Endothelial cell of umbilical vein (primary cell): Measurements from ENCODE around the gene TFF1. TPM values are rescaled to one million over a fixed set of nuclear protein-coding genes. Genes with fewer than 3 reads are reported as not detected.

Experiments used
- BruUV-seq: library from RNA; stranded (reverse); fragments of 400-500 nt; replicated peaks from 2 replicates; lab custom pipeline; 2021; lab: Mats Ljungman, UMichigan
- CTCF ChIA-PET: fragments of 300-600, 350-600 bp; sonication (Branson Sonifier 250); formaldehyde crosslinking; loops from one replicate; lab custom pipeline; 2021; ENCODE audit warnings: antibody characterized with exemption, inconsistent platforms; lab: Charles Lee
- POLR2A ChIA-PET: fragments of 300-600, 350-600 bp; sonication (Branson Sonifier 250); formaldehyde crosslinking; loops from one replicate; lab custom pipeline; 2021; ENCODE audit warnings: antibody characterized with exemption, inconsistent platforms; lab: Charles Lee
- DNase-seq: peaks from one replicate; pipeline ENCODE4 v3.0.0-alpha.2; 2011; ENCODE audit warnings: low read depth, low spot score
- FAIRE-seq: peaks from 2 replicates; lab custom pipeline; 2011; peaks lifted over from hg19 to GRCh38; lab: Jason Lieb, UNC
- H2AFZ ChIP-seq: 2 replicates; pipeline ENCODE4 v1.6.0; 2012; ENCODE audit warnings: low read depth, low read length, control low read depth, inconsistent platforms
- H3K27ac ChIP-seq: 2 replicates; pipeline ENCODE4 v1.5.1; 2011; ENCODE audit warnings: low read depth, mild to moderate bottlenecking, control low read depth, low read length, moderate library complexity; ENCODE audit not compliant: insufficient read depth
- H3K27me3 ChIP-seq, 2 experiments: 2 replicates each; pipeline versions ENCODE4 v1.6.0 to v1.6.1; 2011; ENCODE audit warnings: low read length in 2 of 2, mixed read lengths in 1 of 2; ENCODE audit not compliant: control insufficient read depth in 2 of 2, insufficient read depth in 2 of 2
- H3K36me3 ChIP-seq, 2 experiments: 2 replicates in 1 of 2; 3 replicates in 1 of 2; pipeline ENCODE4 v1.5.1; 2011; ENCODE audit warnings: low read length in 2 of 2, mild to moderate bottlenecking in 1 of 2, moderate library complexity in 1 of 2; ENCODE audit not compliant: control insufficient read depth in 2 of 2, insufficient read depth in 2 of 2; ENCODE audit errors: extremely low read depth in 1 of 2
- H3K4me1 ChIP-seq: 3 replicates; pipeline ENCODE4 v1.5.1; 2011; ENCODE audit warnings: mild to moderate bottlenecking, low read length; ENCODE audit not compliant: control insufficient read depth, insufficient read depth; ENCODE audit errors: extremely low read depth
- H3K4me2 ChIP-seq: 2 replicates; pipeline ENCODE4 v1.6.1; 2011; ENCODE audit warnings: low read length, control low read depth, mixed read lengths; ENCODE audit not compliant: insufficient read depth
- H3K4me3 ChIP-seq, 3 experiments: fragments of 200-600 bp in 1 of 3; sonication (generic), shearing (Covaris generic) in 1 of 3; replicated peaks in 1 of 3; 2 replicates each; pipeline ENCODE4 v1.5.1; 2011 to 2016; ENCODE audit warnings: control low read depth in 3 of 3, low read length in 3 of 3, mild to moderate bottlenecking in 2 of 3, inconsistent platforms in 1 of 3, low read depth in 1 of 3, moderate library complexity in 1 of 3; ENCODE audit not compliant: insufficient read depth in 1 of 3
- H3K79me2 ChIP-seq: 2 replicates; pipeline ENCODE4 v1.6.0; 2012; ENCODE audit warnings: low read length, inconsistent platforms; ENCODE audit not compliant: control insufficient read depth, insufficient read depth
- H3K9ac ChIP-seq: replicated peaks from 2 replicates; pipeline ENCODE3; 2011; ENCODE audit warnings: low read length, control low read depth; ENCODE audit not compliant: insufficient read depth; ENCODE audit errors: extremely low read depth
- H3K9me1 ChIP-seq: replicated peaks from 3 replicates; pipeline ENCODE4 v1.6.0; 2011; ENCODE audit warnings: mild to moderate bottlenecking, low read length; ENCODE audit not compliant: control insufficient read depth, insufficient read depth; ENCODE audit errors: extremely low read depth
- H3K9me3 ChIP-seq: replicated peaks from 2 replicates; pipeline ENCODE4 v1.5.1; 2012; ENCODE audit warnings: low read length, inconsistent platforms; ENCODE audit not compliant: control insufficient read depth, insufficient read depth
- H4K20me1 ChIP-seq: replicated peaks from 2 replicates; pipeline ENCODE3; 2011; ENCODE audit warnings: mild to moderate bottlenecking, low read length; ENCODE audit not compliant: control insufficient read depth, insufficient read depth; ENCODE audit errors: extremely low read depth
- EZH2 ChIP-seq: IDR thresholded peaks from 2 replicates; pipeline ENCODE4 v1.6.1; 2012; ENCODE audit warnings: borderline replicate concordance, low read depth, mild to moderate bottlenecking, moderate library complexity, low read length, inconsistent platforms; ENCODE audit not compliant: severe bottlenecking
- FOS ChIP-seq: IDR thresholded peaks from 2 replicates; pipeline ENCODE4 v1.6.1; 2011; ENCODE audit warnings: mild to moderate bottlenecking, low read length, moderate library complexity, borderline replicate concordance; ENCODE audit not compliant: insufficient read depth
- GATA2 ChIP-seq: IDR thresholded peaks from 2 replicates; pipeline ENCODE4 v1.7.0; 2011; ENCODE audit warnings: low read depth, mild to moderate bottlenecking, moderate library complexity, mixed read lengths, low read length; ENCODE audit not compliant: insufficient read length, insufficient read depth
- JUN ChIP-seq: IDR thresholded peaks from 2 replicates; pipeline ENCODE4 v1.6.1; 2011; ENCODE audit warnings: borderline replicate concordance, low read depth; ENCODE audit not compliant: insufficient read length, insufficient read depth
- MYC ChIP-seq: IDR thresholded peaks from one replicate; pipeline ENCODE4 v1.6.1; 2011; ENCODE audit warnings: mild to moderate bottlenecking, low read depth, low read length
- POLR2A ChIP-seq: IDR thresholded peaks from 2 replicates; pipeline ENCODE4 v1.6.1; 2012; ENCODE audit warnings: low read depth, mild to moderate bottlenecking, control low read depth, low read length
- POLR2AphosphoS5 ChIP-seq: IDR thresholded peaks from 2 replicates; pipeline ENCODE4 v1.6.1; 2012; ENCODE audit warnings: low read depth, mild to moderate bottlenecking, control low read depth, low read length, moderate library complexity; ENCODE audit not compliant: insufficient read depth
- dilution Hi-C: fragments of 300-500 bp; cut with MboI; formaldehyde crosslinking; loops from one replicate; pipeline ENCODE4 v1.15.0; 2019; ENCODE audit warnings: low sequenced_read_pairs; ENCODE audit not compliant: extremely low pct_ligation_motif_present
- intact Hi-C: fragments of 100-400 bp; cut with micrococcal nuclease; formaldehyde crosslinking; loops from one replicate; pipeline ENCODE4 v1.10.0; 2022
- polyA plus RNA-seq, 4 experiments: library from polyadenylated mRNA; depleted of rRNA in 3 of 4; stranded (reverse) in 3 of 4; unstranded in 1 of 4; fragments of >200 nt; gene quantifications; 2 replicates each; pipeline versions ENCODE4 v1.2.1 to v1.2.3, GENCODE V29; 2011 to 2012; ENCODE audit warnings: missing spikeins in 1 of 4
- total RNA-seq: library from RNA; stranded (reverse); gene quantifications from 2 replicates; pipeline ENCODE4 v1.2.3, GENCODE V29; 2021
- TF ChIP-seq, protein P1 (sequence below), 2 donors: IDR thresholded peaks; 1 replicate in 1 of 2; 2 replicates in 1 of 2; pipeline ENCODE4 v1.5.1; 2011; ENCODE audit warnings: low read length in 2 of 2, mild to moderate bottlenecking in 2 of 2, moderate library complexity in 2 of 2, control low read depth in 1 of 2, inconsistent platforms in 1 of 2, low read depth in 1 of 2; ENCODE audit not compliant: insufficient read depth in 1 of 2; ENCODE audit errors: extremely low read depth in 1 of 2
- TF ChIP-seq, protein P2 (sequence below): IDR thresholded peaks from 2 replicates; pipeline ENCODE4 v1.6.1; 2011; ENCODE audit not compliant: insufficient read depth, insufficient read length

TFF1 gene
- total and polyA plus RNA-seq, 2 donors (not counting 3 experiments of a cell fraction or from before 2014, with no cell fraction given) = not detected

GRCh38 chr21:42361286-42361685 lies 5.0 kb downstream of the TFF1 start:
- Histone ChIP-seq H4K20me1 (no peaks in the 10 kb centered on the region), H3K27me3 (peaks cover 0 to 1% of the 10 kb centered on the region in 2 experiments), H3K4me3 (no peak overlapping the region), H3K9me3 (no peaks in the 10 kb centered on the region), H3K27ac (no peak overlapping the region), H3K9ac (no peak overlapping the region), H3K36me3 (no peaks in the 10 kb centered on the region), H3K79me2 (no peaks in the 10 kb centered on the region), H3K4me2 (no peak overlapping the region), H3K4me1 (no peaks in the 10 kb centered on the region), H2AFZ (no peak overlapping the region), H3K9me1 (no peaks in the 10 kb centered on the region)
- no peak for TF ChIP-seq POLR2A
- TF ChIP-seq POLR2AphosphoS5 = no peak
- no peak for TF ChIP-seq JUN
- TF ChIP-seq FOS = no peak
- no peak for TF ChIP-seq EZH2
- no peak for TF ChIP-seq GATA2
- no peak for TF ChIP-seq MYC
- TF ChIP-seq, protein P1, sequence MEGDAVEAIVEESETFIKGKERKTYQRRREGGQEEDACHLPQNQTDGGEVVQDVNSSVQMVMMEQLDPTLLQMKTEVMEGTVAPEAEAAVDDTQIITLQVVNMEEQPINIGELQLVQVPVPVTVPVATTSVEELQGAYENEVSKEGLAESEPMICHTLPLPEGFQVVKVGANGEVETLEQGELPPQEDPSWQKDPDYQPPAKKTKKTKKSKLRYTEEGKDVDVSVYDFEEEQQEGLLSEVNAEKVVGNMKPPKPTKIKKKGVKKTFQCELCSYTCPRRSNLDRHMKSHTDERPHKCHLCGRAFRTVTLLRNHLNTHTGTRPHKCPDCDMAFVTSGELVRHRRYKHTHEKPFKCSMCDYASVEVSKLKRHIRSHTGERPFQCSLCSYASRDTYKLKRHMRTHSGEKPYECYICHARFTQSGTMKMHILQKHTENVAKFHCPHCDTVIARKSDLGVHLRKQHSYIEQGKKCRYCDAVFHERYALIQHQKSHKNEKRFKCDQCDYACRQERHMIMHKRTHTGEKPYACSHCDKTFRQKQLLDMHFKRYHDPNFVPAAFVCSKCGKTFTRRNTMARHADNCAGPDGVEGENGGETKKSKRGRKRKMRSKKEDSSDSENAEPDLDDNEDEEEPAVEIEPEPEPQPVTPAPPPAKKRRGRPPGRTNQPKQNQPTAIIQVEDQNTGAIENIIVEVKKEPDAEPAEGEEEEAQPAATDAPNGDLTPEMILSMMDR (IDR thresholded peaks at IDR 0.05; ENCODE audit: extremely low read depth in 1 of 2, insufficient read depth in 1 of 2, low read depth in 1 of 2, low read length in 2 of 2) = no peak
- TF ChIP-seq, protein P2, sequence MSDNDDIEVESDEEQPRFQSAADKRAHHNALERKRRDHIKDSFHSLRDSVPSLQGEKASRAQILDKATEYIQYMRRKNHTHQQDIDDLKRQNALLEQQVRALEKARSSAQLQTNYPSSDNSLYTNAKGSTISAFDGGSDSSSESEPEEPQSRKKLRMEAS = no peak
- CTCF ChIA-PET = interaction anchor here (1.0 to 1.3 kb wide), 3 partner anchors 14 to 20 kb away, joined by 3 to 6 read pairs (median 3); no protein-coding TSS in a partner anchor
- BruUV-seq = no TSS peak
- FAIRE-seq (no peak), DNase-seq (no peak)
- intact Hi-C loops (no loop called here), dilution Hi-C loops (no loop called here)
- POLR2A ChIA-PET = no interaction called here
